Measurements from ENCODE around the gene EHBP1.
A peak's percentile ranks its signal among the peaks of the same experiment; 100 is the strongest.
"Not testable (repeated sequence)": the region's sequence is repeated elsewhere in the genome, so short reads cannot be mapped to it uniquely, and the experiment has no call there.

The EHBP1 gene

GRCh38 chr2:62968668-62969067 is 263.2 kb downstream of the EHBP1 start:
- FAIRE-seq: no peak

GRCh38 chr2:62971936-62972335 is 266.4 kb downstream of the EHBP1 start:
- no peak for FAIRE-seq

GRCh38 chr2:62972601-62973000 is 267.1 kb downstream of the EHBP1 start:
- no peak for FAIRE-seq

- FAIRE-seq: no peak
Measured at GRCh38 chr2:62974999-62975398, 269.5 kb downstream of the EHBP1 start.

DNA sequence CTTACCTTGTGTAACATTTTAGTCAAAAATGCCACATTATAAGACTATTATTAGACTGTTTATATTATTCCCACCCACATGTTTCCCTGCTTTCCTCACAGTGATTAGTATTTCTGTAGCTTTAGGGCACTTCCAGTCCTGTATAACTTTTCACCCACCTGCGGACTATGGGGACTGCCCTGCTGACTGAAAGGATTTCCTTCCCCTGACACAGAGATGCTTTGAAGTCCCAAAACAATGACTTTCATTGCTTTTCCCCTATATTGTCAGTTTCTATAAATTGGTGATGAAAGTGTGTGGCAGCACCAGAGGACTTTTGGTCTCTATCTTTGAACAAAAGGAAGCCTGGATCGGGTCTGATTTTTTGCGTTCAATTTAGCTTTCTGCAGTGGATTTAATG is 286.1 kb downstream of the EHBP1 start:
- FAIRE-seq: no peak

DNA sequence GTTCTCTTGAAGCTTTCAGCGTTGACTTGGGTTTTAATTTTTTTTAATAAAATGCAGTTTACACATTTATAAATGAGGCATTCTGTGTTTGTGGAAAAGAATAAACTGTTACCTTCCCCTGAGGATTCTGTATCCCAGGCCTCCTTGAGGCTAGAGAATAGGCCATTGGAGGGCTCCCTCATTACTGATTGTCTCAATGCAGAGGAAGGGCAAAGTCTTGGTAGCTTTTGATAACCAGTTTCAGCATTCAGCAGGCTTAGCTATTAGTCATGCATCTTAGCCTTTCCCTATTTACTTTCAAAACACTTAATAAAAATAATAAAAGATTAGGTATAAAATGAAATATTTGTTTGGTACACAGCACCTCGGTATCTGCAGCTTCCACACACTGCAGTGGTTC is 287.0 kb downstream of the EHBP1 start:
- no peak for FAIRE-seq

- FAIRE-seq: no peak
Measured at GRCh38 chr2:62994206-62994605, 288.7 kb downstream of the EHBP1 start.

DNA sequence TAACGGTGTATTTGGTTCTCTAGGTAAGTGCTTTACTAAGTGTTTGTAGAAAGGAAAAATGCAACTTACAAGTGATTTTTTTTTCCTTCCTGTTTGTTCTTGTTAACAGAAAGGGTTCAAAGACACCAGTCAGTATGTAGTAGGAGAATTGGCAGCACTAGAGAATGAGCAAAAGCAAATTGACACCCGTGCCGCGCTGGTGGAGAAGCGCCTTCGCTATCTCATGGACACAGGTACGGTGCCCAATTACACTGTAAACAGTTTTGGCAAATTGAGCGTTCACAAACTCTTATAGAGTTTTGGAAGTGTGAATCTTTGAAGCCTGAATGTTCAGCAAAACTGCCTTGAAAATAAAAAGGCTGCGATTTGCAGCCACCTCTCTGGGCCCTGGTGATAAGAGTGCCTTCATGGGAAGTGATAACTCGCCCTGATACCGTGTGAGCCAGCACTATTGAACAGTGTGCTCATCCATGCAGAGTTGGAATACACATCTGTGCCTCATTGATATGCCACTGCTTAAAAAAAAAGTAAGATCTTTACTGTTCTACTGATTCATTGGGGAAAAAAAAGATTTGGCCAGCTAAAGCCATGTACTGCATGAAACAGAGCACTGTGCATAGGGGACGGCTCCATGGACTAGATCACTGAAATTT is 291.1 kb downstream of the EHBP1 start:
- no peak for FAIRE-seq

DNA sequence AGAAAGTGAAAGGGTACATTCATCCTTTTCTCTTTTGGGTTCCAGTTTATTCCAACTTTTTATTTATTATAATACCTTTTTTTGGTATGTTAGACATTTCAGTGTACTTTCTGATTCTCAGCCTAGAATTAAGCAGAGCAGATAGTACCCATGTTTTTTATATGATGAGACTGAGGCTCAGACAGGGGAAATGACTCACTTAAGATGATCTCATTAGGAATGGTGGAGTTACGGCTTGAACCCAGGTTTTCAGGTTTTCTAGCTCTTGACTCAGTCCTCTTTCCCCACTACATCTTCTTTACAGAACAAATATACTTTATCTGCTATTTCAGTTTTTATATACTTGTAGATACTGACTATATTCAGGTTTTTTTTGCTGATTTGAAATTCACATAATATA is 293.4 kb downstream of the EHBP1 start:
- no peak for FAIRE-seq

DNA sequence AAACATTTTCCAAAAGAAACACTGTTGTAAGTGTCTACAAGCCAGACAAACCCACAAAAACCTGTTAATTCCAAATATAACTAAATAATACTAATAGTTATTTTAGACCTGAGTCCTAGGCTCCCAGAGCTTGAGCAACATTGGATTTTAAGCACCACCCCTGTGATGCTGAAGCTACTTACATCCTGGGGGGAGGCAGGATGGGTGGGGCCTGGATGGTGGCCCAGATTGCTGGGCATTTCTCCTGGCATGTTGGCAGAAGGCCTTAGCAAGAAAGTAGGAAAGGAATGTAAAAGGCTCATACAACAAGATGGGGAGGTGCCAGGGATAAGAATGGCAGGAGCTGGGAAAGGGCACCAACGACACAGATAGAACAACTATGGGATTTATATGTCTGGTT is 294.4 kb downstream of the EHBP1 start:
- FAIRE-seq: no peak

DNA sequence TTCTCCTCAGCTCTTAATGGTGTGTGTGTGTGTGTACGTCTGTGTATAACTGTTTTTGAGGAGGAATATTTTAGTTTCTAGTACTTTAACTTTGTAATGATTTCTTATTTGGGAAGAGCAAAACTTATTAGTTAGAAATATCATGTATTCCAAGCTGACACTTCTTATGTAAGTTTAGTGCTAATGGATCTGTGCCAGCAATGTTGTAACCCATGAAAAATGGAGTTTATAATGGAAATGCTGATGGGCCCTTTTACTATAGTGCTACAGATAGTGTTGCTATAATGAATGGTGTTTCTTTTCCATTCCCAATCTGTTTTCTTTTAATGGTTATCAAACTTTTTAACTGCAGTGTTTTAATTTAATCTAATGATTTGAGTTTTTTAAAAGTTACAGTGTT is 295.3 kb downstream of the EHBP1 start:
- no peak for FAIRE-seq

DNA sequence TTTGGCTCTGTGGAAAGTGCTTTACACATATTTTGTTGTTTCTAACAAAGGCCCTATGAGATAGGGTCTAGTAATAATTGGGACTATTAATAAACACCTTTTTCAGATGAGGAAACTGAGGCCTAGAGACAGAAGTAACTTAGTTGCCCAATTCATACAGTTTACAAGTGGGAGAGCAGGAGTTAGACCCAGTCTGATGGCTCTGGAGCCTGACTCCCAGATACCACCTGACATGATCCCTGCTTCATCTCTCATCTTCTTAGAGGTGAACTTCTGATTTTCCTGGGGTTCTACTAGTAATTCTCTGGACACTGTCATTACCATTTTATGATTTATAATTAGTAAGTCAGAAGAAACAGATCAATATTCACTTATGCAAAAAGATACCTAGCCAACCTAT is 296.1 kb downstream of the EHBP1 start:
- FAIRE-seq: no peak

DNA sequence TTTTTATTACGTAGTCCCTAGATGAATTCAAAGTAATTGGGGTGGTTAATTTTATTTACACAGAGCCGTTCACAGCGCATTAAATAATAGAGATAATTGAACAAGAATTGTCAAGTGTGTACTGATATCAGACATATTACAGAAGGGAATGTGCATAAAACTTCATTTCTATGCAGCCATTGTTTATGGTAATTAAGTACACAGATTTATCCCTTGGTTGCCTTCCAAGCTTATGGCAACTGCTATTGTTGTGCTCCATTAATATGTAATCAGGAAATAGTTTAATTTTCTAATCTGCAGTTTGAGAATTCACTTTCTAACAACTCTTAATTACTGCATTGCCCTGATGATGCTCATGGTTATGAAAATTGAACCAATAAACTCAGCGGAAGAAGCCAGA is 297.8 kb downstream of the EHBP1 start:
- FAIRE-seq: no peak

DNA sequence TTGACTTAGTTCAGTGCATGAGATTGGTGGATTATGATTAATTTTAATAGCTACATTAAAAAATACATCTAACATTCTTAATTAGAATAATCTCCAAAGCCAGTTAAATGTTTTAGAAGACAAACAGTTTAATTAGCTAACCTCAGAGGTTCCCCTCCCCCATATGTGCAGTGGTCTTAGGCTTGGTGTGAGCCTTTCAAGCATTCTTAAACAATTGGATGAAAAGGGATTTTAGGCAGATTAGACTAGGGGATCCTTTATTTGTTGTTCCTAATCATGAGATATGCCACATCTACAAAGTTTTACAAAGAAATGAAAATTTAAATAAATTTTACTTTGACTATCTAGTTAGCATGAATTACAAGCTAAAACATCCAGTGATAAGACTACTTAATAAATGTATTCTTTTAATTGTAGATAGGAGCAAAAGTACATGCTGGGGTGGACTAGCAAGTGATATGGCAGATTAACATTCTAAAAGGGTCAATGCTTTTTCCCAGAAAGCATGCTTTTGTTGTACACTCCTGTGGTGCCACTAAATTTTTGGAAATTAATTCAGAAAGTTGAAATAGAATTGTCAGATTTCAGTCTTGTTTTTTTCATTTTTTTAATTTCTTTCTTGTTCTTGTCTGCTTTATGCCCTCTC is 302.4 kb downstream of the EHBP1 start:
- FAIRE-seq: peak; percentile 47

GRCh38 chr2:63008838-63009237 is 303.3 kb downstream of the EHBP1 start:
- FAIRE-seq: no peak

- FAIRE-seq: no peak
Measured at GRCh38 chr2:63009490-63009889, 304.0 kb downstream of the EHBP1 start.

- FAIRE-seq: no peak
Measured at GRCh38 chr2:63012541-63012940, 307.0 kb downstream of the EHBP1 start.

DNA sequence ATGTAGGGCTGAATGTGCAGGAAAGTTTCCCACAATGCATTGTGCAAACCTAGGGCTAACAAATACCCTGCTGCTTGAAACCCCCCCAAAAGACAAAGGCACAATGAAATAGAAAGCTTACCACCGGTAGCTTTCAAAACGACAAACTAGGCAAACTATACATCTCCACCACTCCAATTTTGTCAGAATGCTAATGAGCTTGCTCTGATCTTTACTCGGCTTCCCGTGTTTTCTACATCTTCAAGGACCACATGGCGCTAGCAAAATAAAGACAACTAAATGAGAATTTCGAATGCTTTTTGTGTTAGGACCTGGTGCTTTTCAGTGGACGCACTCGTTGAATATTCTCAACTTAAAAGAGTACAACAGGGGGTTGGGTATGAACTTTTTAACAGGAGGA is 307.9 kb downstream of the EHBP1 start:
- FAIRE-seq: no peak

DNA sequence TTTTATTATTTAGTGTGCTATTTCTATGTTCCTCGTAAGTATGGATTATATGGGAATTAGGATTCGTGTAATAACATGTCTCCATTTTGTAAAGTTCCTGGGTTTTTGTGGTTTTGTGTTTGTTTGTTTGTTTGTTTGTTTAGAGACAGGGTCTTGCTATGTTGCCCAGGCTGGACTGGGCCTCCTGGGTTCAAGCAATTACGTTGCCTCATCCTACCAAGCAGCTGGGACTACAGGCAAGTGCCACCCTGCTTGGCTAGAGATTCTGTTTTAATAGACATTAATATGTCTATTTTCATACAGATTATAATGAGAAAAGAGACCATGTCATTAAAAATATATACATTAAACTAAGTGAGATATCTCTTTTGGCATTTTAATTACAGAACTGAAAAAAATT is 309.9 kb downstream of the EHBP1 start:
- no peak for FAIRE-seq

- no peak for FAIRE-seq
Measured at GRCh38 chr2:63018439-63018838, 312.9 kb downstream of the EHBP1 start.

DNA sequence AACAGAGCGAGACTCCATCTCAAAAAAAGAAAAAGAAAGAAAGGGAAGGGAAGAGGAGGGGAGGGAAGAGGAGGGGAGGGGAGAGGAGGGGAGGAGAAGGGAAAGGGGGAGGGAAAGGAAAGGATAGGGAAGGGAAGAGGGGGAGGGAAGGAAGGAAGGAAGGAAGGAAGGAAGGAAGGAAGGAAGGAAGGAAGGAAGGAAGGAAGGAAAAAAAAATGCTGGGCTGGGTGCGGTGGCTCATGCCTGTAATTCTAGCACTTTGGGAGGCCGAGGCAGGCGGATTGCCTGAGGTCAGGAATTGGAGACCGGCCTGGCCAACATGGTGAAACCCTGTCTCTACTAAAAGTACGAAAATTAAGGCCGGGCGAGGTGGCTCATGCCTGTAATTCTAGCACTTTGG is 314.2 kb downstream of the EHBP1 start:
- FAIRE-seq: not testable (repeated sequence)

GRCh38 chr2:63023444-63023843 is 317.9 kb downstream of the EHBP1 start:
- no peak for FAIRE-seq

DNA sequence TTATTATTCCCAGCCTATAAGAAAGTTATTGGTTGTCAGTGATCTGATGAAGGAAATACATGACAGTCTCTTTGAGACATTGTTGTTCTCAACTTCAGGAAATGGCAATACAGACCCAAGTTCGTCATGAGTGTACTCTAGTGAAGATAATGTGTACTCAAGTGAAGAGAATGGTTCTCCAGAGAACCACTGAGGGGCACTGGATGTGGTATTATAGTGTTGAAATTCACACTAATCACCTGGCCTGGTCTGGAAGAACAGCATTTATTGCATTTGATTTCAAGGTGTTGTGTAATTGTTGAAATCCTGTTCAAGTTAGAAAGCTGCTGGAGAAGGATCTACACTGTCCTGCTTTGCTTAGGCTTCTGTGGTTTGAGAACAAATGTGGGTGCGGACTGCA is 321.7 kb downstream of the EHBP1 start:
- FAIRE-seq: no peak

DNA sequence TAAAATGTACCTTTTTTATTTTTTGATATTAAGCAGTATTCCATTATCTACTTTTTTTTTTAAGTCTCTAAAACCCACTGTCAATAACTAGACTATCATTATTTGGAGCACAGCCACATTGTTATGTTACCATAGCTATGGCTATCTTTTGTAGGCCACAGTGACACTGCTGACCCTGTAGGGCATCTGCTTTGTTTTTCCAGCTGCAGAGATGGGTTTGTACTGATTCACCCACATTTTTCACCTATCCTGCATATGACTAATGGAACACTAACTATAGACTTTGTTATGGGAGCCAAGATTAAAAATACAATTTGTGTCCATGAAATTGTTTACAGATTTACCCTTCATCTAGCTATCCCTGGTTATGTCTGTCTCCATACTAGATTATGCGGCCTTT is 323.5 kb downstream of the EHBP1 start:
- FAIRE-seq: no peak

DNA sequence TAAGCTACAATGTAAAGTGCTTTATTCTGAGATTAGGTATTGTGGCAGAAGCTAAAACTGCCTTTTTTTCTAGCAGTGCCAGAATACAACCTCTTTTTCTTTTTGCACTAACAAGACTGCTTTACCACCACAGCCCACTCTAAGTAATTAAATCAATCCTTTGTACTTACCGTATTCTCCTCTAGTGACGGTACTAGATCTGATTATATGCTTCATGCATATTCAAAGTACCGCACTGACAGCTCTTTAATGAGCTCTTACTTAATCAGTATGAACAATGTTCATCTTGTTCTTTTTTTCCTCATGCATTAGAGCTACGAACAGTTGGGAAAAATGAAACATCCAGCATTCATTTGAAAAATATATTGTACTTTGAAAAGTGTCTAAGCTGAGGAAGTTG is 329.0 kb downstream of the EHBP1 start:
- FAIRE-seq: no peak

Data from islet of Langerhans (tissue), 1 donor.